GM12878 (cell line): Measurements from ENCODE around the gene CACNA2D3. TPM values are rescaled to one million over a fixed set of nuclear protein-coding genes. Genes with fewer than 3 reads are reported as not detected.

Experiments used
- KDM1A ChIP-seq: fragments of 200-600 bp; sonication (generic); IDR thresholded peaks from 2 replicates; pipeline ENCODE4 v1.6.1; 2016; ENCODE audit warnings: borderline replicate concordance
- MEF2B ChIP-seq: fragments of 450-650 bp; IDR thresholded peaks from 2 replicates; pipeline ENCODE4 v1.6.1; 2018; ENCODE audit warnings: mild to moderate bottlenecking, moderate library complexity; ENCODE audit not compliant: partially characterized antibody, poor library complexity, severe bottlenecking
- PAX8 ChIP-seq: fragments of 450-650 bp; IDR thresholded peaks from 2 replicates; pipeline ENCODE4 v1.6.1; 2017; ENCODE audit warnings: mild to moderate bottlenecking, moderate library complexity
- RBBP5 ChIP-seq: fragments of 200-600 bp; sonication (generic); conservative IDR thresholded peaks from 2 replicates; pipeline ENCODE4 v1.6.1; 2016
- ZBTB4 ChIP-seq: fragments of 450-650 bp; formaldehyde crosslinking; IDR thresholded peaks from 2 replicates; pipeline ENCODE4 v1.4.0; 2022; ENCODE audit warnings: mild to moderate bottlenecking, moderate library complexity
- polyA plus RNA-seq, 11 experiments: library from polyadenylated mRNA; depleted of rRNA in 4 of 11; unstranded in 6 of 11; stranded (reverse) in 5 of 11; fragments of >200 nt; fragmentation: Nextera tagmentation in 4 of 11; fragmentation: Illumina TruSeq in 1 of 11; extraction: Ambion mirVana in 4 of 11; extraction: Trizol in 1 of 11; gene quantifications; 1 replicate in 1 of 11; 2 replicates in 10 of 11; pipeline versions ENCODE4 v1.2.1 to v1.2.3, GENCODE V29; 2011 to 2016; ENCODE audit warnings: inconsistent platforms in 2 of 11, missing spikeins in 2 of 11, low read depth in 1 of 11
- total RNA-seq, 4 experiments: library from RNA; depleted of rRNA in 3 of 4; stranded (reverse); fragments of >200 nt in 3 of 4; fragmentation: Illumina TruSeq in 1 of 4; extraction: Trizol in 1 of 4; gene quantifications; 2 replicates each; pipeline versions ENCODE4 v1.2.1 to v1.2.3, GENCODE V29; 2013 to 2021
- TF ChIP-seq, protein P1 (sequence below): IDR thresholded peaks from 2 replicates; pipeline ENCODE4 v1.6.1; 2012; ENCODE audit warnings: improper control_type of control experiment, low read depth, low read length; ENCODE audit not compliant: insufficient replicate concordance

CACNA2D3 gene
- total and polyA plus RNA-seq, 10 of the 15 experiments (the other 5 are each of a cell fraction or from before 2014, with no cell fraction given), result not detected

DNA sequence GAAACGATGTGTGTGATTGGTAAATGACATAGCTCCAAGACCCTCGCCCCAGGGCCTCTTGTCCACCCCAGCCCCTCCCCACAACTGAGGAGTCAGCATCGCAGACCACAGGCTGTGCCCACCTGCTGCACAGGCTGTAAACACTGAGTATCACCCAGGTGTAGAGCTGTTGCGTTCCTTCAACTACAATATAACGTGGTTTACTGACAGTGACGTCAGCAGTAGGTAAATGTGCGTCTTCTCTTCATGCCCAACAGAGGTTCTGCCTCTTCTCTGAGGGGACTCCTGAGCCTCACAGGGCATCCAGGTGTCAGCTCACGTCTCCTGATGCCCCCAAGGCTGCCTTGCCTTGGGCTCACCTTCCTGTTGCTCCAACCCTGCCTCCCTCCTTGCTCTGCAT lies 395.1 kb downstream of the CACNA2D3 start (continued):
- no peak for TF ChIP-seq PAX8
- no peak for TF ChIP-seq ZBTB4 (CRISPR knock-in tag)
- no peak for TF ChIP-seq RBBP5
- TF ChIP-seq, protein P1, sequence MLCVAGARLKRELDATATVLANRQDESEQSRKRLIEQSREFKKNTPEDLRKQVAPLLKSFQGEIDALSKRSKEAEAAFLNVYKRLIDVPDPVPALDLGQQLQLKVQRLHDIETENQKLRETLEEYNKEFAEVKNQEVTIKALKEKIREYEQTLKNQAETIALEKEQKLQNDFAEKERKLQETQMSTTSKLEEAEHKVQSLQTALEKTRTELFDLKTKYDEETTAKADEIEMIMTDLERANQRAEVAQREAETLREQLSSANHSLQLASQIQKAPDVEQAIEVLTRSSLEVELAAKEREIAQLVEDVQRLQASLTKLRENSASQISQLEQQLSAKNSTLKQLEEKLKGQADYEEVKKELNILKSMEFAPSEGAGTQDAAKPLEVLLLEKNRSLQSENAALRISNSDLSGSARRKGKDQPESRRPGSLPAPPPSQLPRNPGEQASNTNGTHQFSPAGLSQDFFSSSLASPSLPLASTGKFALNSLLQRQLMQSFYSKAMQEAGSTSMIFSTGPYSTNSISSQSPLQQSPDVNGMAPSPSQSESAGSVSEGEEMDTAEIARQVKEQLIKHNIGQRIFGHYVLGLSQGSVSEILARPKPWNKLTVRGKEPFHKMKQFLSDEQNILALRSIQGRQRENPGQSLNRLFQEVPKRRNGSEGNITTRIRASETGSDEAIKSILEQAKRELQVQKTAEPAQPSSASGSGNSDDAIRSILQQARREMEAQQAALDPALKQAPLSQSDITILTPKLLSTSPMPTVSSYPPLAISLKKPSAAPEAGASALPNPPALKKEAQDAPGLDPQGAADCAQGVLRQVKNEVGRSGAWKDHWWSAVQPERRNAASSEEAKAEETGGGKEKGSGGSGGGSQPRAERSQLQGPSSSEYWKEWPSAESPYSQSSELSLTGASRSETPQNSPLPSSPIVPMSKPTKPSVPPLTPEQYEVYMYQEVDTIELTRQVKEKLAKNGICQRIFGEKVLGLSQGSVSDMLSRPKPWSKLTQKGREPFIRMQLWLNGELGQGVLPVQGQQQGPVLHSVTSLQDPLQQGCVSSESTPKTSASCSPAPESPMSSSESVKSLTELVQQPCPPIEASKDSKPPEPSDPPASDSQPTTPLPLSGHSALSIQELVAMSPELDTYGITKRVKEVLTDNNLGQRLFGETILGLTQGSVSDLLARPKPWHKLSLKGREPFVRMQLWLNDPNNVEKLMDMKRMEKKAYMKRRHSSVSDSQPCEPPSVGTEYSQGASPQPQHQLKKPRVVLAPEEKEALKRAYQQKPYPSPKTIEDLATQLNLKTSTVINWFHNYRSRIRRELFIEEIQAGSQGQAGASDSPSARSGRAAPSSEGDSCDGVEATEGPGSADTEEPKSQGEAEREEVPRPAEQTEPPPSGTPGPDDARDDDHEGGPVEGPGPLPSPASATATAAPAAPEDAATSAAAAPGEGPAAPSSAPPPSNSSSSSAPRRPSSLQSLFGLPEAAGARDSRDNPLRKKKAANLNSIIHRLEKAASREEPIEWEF, result no peak
- no peak for TF ChIP-seq MEF2B
- TF ChIP-seq KDM1A, result no peak
